CD4-positive, alpha-beta memory T cell (primary cell): ENCODE measurements around the gene TMCC3. TPM values are rescaled to one million over a fixed set of nuclear protein-coding genes. Genes with fewer than 3 reads are reported as not detected.

Experiments used
- CTCF ChIA-PET: fragments of 350-600 bp; sonication (Branson Sonifier 250); formaldehyde crosslinking; loops from one replicate; lab custom pipeline; 2021; ENCODE audit warnings: inconsistent platforms; ENCODE audit not compliant: partially characterized antibody; lab: Charles Lee
- POLR2A ChIA-PET: fragments of 350-600 bp; sonication (Branson Sonifier 250); formaldehyde crosslinking; loops from one replicate; lab custom pipeline; 2021; ENCODE audit not compliant: partially characterized antibody; lab: Charles Lee
- DNase-seq, 5 donors: peaks; one replicate each; pipeline versions ENCODE4 v3.0.0 to v3.0.0-alpha.2; 2020 to 2022; ENCODE audit warnings: mixed read lengths in 1 of 5
- H3K27ac ChIP-seq: one replicate; pipeline ENCODE4 v1.7.0; 2013; ENCODE audit warnings: low read depth, low read length
- H3K27me3 ChIP-seq: 2 replicates; pipeline ENCODE4 v1.7.0; 2013; ENCODE audit warnings: mild to moderate bottlenecking, low read length, moderate library complexity; ENCODE audit not compliant: insufficient read depth
- H3K36me3 ChIP-seq: 2 replicates; pipeline ENCODE4 v1.7.0; 2013; ENCODE audit warnings: mild to moderate bottlenecking, low read length, moderate library complexity; ENCODE audit not compliant: insufficient read depth
- H3K4me1 ChIP-seq: 2 replicates; pipeline ENCODE4 v1.7.0; 2013; ENCODE audit warnings: mild to moderate bottlenecking, low read length, moderate library complexity; ENCODE audit not compliant: insufficient read depth
- H3K4me3 ChIP-seq, 2 donors: one replicate each; pipeline ENCODE4 v1.7.0; 2013; ENCODE audit warnings: low read length in 2 of 2, mild to moderate bottlenecking in 1 of 2
- H3K9me3 ChIP-seq, 2 donors: one replicate each; pipeline ENCODE4 v1.7.0; 2013; ENCODE audit warnings: low read length in 2 of 2, control low read depth in 1 of 2; ENCODE audit not compliant: control insufficient read depth in 1 of 2
- H3K27ac Mint-ChIP-seq, 7 donors: one replicate each; pipeline ENCODE4 v1.8.0; 2020 to 2021; ENCODE audit warnings: mixed read lengths in 7 of 7, mild to moderate bottlenecking in 6 of 7, inconsistent platforms in 3 of 7, moderate library complexity in 3 of 7
- H3K27me3 Mint-ChIP-seq, 2 donors: one replicate each; pipeline ENCODE4 v1.8.0; 2020 to 2021; ENCODE audit warnings: mixed read lengths in 2 of 2
- H3K36me3 Mint-ChIP-seq, 2 donors: one replicate each; pipeline ENCODE4 v1.8.0; 2020 to 2021; ENCODE audit warnings: mixed read lengths in 2 of 2, inconsistent platforms in 1 of 2, mild to moderate bottlenecking in 1 of 2
- H3K4me1 Mint-ChIP-seq, 4 donors: one replicate each; pipeline ENCODE4 v1.8.0; 2020 to 2021; ENCODE audit warnings: mixed read lengths in 4 of 4, mild to moderate bottlenecking in 1 of 4
- H3K4me3 Mint-ChIP-seq, 8 donors: one replicate each; pipeline ENCODE4 v1.8.0; 2020 to 2021; ENCODE audit warnings: mixed read lengths in 8 of 8, mild to moderate bottlenecking in 7 of 8, moderate library complexity in 6 of 8, inconsistent platforms in 3 of 8
- H3K9me3 Mint-ChIP-seq, 8 donors: one replicate each; pipeline ENCODE4 v1.8.0; 2020 to 2021; ENCODE audit warnings: mixed read lengths in 8 of 8, mild to moderate bottlenecking in 5 of 8, inconsistent platforms in 3 of 8, moderate library complexity in 1 of 8
- intact Hi-C: fragments of 100-400 bp; cut with micrococcal nuclease; formaldehyde crosslinking; loops from one replicate; pipeline ENCODE4 v1.15.1; 2023
- polyA plus RNA-seq, 2 donors: library from polyadenylated mRNA; unstranded; fragments of 300-500 nt; fragmentation: Illumina TruSeq; gene quantifications; one replicate each; pipeline ENCODE4 v1.2.3, GENCODE V29; 2021
- total RNA-seq, 2 experiments: library from RNA; stranded (reverse); gene quantifications; one replicate each; pipeline ENCODE4 v1.2.3, GENCODE V29; 2021

Gene TMCC3
- total and polyA plus RNA-seq, 4 experiments from 2014 or later, result 0.14 to 0.91 (median 0.30) TPM

DNA sequence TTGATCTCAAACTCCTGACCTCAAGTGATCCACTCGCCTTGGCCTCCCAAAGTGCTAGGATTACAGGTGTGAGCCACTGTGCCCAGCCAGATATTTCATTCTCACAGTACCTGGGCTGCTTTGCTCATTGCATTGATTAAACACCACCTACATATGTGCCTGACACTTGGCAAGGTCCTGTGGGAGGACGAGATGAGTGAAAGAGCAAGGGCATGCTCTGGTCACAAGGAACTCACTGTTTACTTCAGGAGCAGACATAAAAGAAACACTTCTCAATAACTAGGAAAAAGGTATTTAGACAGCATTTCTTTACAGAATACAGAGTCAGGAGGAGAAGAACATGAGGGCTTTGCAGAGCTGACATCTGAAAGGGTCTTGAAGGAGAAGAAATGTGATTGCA lies 91.7 kb downstream of the TMCC3 start:
- CTCF ChIA-PET, result no interaction called here
- Mint-ChIP-seq H3K4me3 (no peak overlapping the region), H3K27me3 (peaks cover 13 to 20% of the 10 kb centered on the region in 2 donors)

DNA sequence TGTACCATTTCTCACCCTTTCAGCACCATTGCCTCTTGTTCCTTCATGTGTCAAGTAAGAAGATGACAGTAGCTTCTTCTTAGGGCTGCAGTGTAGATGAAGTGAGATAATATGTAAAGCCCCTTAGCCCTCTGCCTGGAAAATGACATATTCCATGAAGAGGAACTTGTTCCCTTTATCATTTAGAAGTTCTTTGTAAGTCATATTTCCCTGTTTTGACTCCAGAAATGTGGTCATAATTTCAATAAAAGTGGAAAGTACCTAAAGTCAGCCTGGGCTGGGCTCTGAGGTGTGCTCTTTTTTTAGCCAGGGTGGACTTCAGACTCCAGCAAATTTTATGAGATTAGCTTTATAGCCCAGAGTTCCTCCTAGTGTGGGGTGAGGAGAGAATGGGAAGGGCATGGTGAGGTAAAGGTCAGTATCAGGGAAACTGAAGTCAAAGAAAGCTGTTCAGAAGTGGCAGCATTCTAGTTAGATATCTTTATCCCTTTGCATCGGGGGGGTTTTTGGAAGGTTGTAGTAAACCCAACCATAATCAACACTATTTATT lies 92.5 kb downstream of the TMCC3 start:
- H3K27ac ChIP-seq, result no peak overlapping the region
- CTCF ChIA-PET, result no interaction called here
- Mint-ChIP-seq H3K9me3 (no peaks in the 10 kb centered on the region), H3K4me3 (no peak overlapping the region), H3K27ac (no peak overlapping the region), H3K4me1 (peaks cover 0 to 5% (median 1%) of the 10 kb centered on the region in 4 donors), H3K27me3 (peaks cover 13 to 20% of the 10 kb centered on the region in 2 donors), H3K36me3 (no peaks in the 10 kb centered on the region)
- intact Hi-C loops, result no loop called here
- no peaks in the 10 kb centered on the region for H3K4me1 ChIP-seq
- no peaks in the 10 kb centered on the region for H3K9me3 ChIP-seq
- no peak overlapping the region for H3K4me3 ChIP-seq
- no peak for DNase-seq
- no peaks in the 10 kb centered on the region for H3K27me3 ChIP-seq
- POLR2A ChIA-PET, result no interaction called here
- no peaks in the 10 kb centered on the region for H3K36me3 ChIP-seq

More for the DNA sequence above, 91.7 kb downstream of the TMCC3 start:
- Mint-ChIP-seq H3K36me3 (no peaks in the 10 kb centered on the region), H3K4me1 (peaks cover 0 to 5% (median 1%) of the 10 kb centered on the region in 4 donors), H3K9me3 (no peaks in the 10 kb centered on the region), H3K27ac (no peak overlapping the region)
- Histone ChIP-seq H3K36me3 (no peaks in the 10 kb centered on the region), H3K4me3 (no peak overlapping the region), H3K4me1 (no peaks in the 10 kb centered on the region), H3K9me3 (no peaks in the 10 kb centered on the region), H3K27ac (no peak overlapping the region), H3K27me3 (no peaks in the 10 kb centered on the region)
- intact Hi-C loops, result no loop called here
- POLR2A ChIA-PET, result no interaction called here
- no peak for DNase-seq

- no peak for DNase-seq
- Mint-ChIP-seq H3K4me3 (no peak overlapping the region), H3K36me3 (no peaks in the 10 kb centered on the region), H3K4me1 (peaks cover 0 to 1% (median 0%) of the 10 kb centered on the region in 4 donors), H3K27me3 (peaks cover 9 to 18% of the 10 kb centered on the region in 2 donors), H3K9me3 (no peaks in the 10 kb centered on the region), H3K27ac (no peak overlapping the region)
- no peak overlapping the region for H3K4me3 ChIP-seq
- no peaks in the 10 kb centered on the region for H3K4me1 ChIP-seq
- no peaks in the 10 kb centered on the region for H3K27me3 ChIP-seq
- H3K27ac ChIP-seq, result no peak overlapping the region
- H3K9me3 ChIP-seq, result no peaks in the 10 kb centered on the region
- intact Hi-C loops, result no loop called here
- POLR2A ChIA-PET, result interaction anchor here (0.6 kb wide), 1 partner anchor 12 kb away, joined by 3 read pairs; no protein-coding TSS in a partner anchor
- H3K36me3 ChIP-seq, result no peaks in the 10 kb centered on the region
- CTCF ChIA-PET, result interaction anchor here (1.7 kb wide), 1 partner anchor 421 kb away, joined by 3 read pairs; no protein-coding TSS in a partner anchor
Observed at GRCh38 chr12:94555687-94556086, 94.7 kb downstream of the TMCC3 start.

- peaks cover 0 to 8% (median 0%) of the 10 kb centered on the region in 8 donors for H3K9me3 Mint-ChIP-seq
- no peaks in the 10 kb centered on the region for H3K9me3 ChIP-seq
- CTCF ChIA-PET, result no interaction called here
- H3K4me1 ChIP-seq, result no peaks in the 10 kb centered on the region
- peaks cover 0 to under 1% of the 10 kb centered on the region in 2 donors for H3K36me3 Mint-ChIP-seq
- no peaks in the 10 kb centered on the region for H3K36me3 ChIP-seq
- DNase-seq, result no peak
- intact Hi-C loops, result no loop called here
- no peak overlapping the region for H3K4me3 Mint-ChIP-seq
- no peaks in the 10 kb centered on the region for H3K27me3 ChIP-seq
- H3K27ac ChIP-seq, result no peak overlapping the region
- H3K4me3 ChIP-seq, result no peak overlapping the region
- no peak overlapping the region for H3K27ac Mint-ChIP-seq
- no peaks in the 10 kb centered on the region for H3K4me1 Mint-ChIP-seq
- POLR2A ChIA-PET, result no interaction called here
- H3K27me3 Mint-ChIP-seq, result peaks cover 3 to 8% of the 10 kb centered on the region in 2 donors
Observed at GRCh38 chr12:94553875-94554274, 96.5 kb downstream of the TMCC3 start.

DNA sequence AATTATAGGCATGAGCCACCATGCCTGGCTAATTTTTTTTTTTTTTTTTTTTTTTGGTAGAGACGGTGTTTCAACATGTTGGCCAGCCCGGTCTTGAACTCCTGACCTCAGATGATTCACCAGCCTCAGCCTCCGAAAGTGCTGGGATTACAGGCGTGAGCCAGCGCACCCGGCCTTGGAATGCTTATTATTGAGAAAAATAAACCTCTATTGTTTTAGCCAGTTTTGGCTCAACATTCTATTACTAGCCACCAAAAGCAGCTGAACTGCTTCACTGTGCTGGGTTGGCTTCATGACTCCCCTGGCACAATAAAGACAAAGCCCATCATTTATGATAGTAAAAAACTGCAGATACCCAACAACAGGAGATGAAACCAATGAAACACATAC lies 97.2 kb downstream of the TMCC3 start:
- no peak for DNase-seq
- CTCF ChIA-PET, result no interaction called here
- POLR2A ChIA-PET, result no interaction called here

DNA sequence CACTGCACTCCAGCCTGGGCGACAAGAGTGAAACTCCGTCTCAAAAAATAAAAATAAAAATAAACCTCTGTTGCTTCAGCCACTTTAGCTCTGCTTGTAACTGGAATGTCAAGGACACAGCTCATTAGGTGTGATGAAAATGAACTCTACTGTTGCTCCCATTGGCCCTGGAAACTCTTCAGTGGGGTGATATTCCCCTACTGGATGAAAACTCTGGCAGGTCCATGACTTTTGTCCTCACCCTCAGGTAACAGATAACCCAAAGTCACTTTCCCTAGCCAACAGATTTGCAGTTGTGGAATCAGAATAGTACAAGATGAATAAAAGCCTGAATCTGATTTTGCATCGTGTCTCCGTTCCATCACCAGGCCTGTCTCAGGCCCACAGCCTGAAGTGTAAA lies 98.5 kb downstream of the TMCC3 start:
- Histone ChIP-seq H3K27ac (no peak overlapping the region), H3K9me3 (peaks cover 0 to 12% of the 10 kb centered on the region in 2 donors), H3K27me3 (no peaks in the 10 kb centered on the region), H3K36me3 (no peaks in the 10 kb centered on the region), H3K4me1 (no peaks in the 10 kb centered on the region), H3K4me3 (no peak overlapping the region)
- peaks cover 9 to 13% of the 10 kb centered on the region in 2 donors for H3K36me3 Mint-ChIP-seq
- ChIA-PET POLR2A (no interaction called here), CTCF (no interaction called here)
- H3K27me3 Mint-ChIP-seq, result peaks cover 0 to 1% of the 10 kb centered on the region in 2 donors
- no peak overlapping the region for H3K4me3 Mint-ChIP-seq
- H3K9me3 Mint-ChIP-seq, result peaks cover 0 to 26% (median 18%) of the 10 kb centered on the region in 8 donors
- intact Hi-C loops, result no loop called here
- no peaks in the 10 kb centered on the region for H3K4me1 Mint-ChIP-seq
- DNase-seq, result no peak
- H3K27ac Mint-ChIP-seq, result no peak overlapping the region

More for the DNA sequence above, 97.2 kb downstream of the TMCC3 start:
- H3K27ac ChIP-seq, result no peak overlapping the region
- Mint-ChIP-seq H3K27ac (no peak overlapping the region), H3K27me3 (peaks cover 1 to 4% of the 10 kb centered on the region in 2 donors), H3K4me1 (no peaks in the 10 kb centered on the region), H3K4me3 (no peak overlapping the region), H3K9me3 (peaks cover 0 to 13% (median 6%) of the 10 kb centered on the region in 8 donors), H3K36me3 (peaks cover 0 to 2% of the 10 kb centered on the region in 2 donors)
- peaks cover 0 to 2% of the 10 kb centered on the region in 2 donors for H3K9me3 ChIP-seq
- H3K4me3 ChIP-seq, result no peak overlapping the region
- intact Hi-C loops, result no loop called here
- H3K36me3 ChIP-seq, result no peaks in the 10 kb centered on the region
- no peaks in the 10 kb centered on the region for H3K27me3 ChIP-seq
- H3K4me1 ChIP-seq, result no peaks in the 10 kb centered on the region

GRCh38 chr12:94550964-94551363 lies 99.4 kb downstream of the TMCC3 start:
- no peak overlapping the region for H3K4me3 ChIP-seq
- ChIA-PET CTCF (no interaction called here), POLR2A (no interaction called here)
- H3K9me3 Mint-ChIP-seq, result peaks cover under 1 to 35% (median 26%) of the 10 kb centered on the region in 8 donors
- H3K36me3 ChIP-seq, result no peaks in the 10 kb centered on the region
- H3K27me3 Mint-ChIP-seq, result peaks cover 0 to 1% of the 10 kb centered on the region in 2 donors
- intact Hi-C loops, result no loop called here
- H3K4me3 Mint-ChIP-seq, result no peak overlapping the region
- DNase-seq, result no peak
- no peak overlapping the region for H3K27ac ChIP-seq
- H3K9me3 ChIP-seq, result peaks cover 0 to 18% of the 10 kb centered on the region in 2 donors
- no peaks in the 10 kb centered on the region for H3K4me1 ChIP-seq
- H3K27ac Mint-ChIP-seq, result no peak overlapping the region
- H3K36me3 Mint-ChIP-seq, result peaks cover 11 to 13% of the 10 kb centered on the region in 2 donors
- H3K27me3 ChIP-seq, result no peaks in the 10 kb centered on the region
- H3K4me1 Mint-ChIP-seq, result no peaks in the 10 kb centered on the region
